ENCODE results near the gene CLSTN2.

Gene CLSTN2

GRCh38 chr3:140541975-140542653 is 607.1 kb downstream of the CLSTN2 start:
- ChIA-PET CTCF (interaction anchor here (1.0 kb wide), 1 partner anchor 13 kb away, joined by 3 read pairs; no protein-coding TSS in a partner anchor), POLR2A (no interaction called here)
- no peak for DNase-seq (ENCODE audit: extremely low spot score)
- TF ChIP-seq, protein P1, sequence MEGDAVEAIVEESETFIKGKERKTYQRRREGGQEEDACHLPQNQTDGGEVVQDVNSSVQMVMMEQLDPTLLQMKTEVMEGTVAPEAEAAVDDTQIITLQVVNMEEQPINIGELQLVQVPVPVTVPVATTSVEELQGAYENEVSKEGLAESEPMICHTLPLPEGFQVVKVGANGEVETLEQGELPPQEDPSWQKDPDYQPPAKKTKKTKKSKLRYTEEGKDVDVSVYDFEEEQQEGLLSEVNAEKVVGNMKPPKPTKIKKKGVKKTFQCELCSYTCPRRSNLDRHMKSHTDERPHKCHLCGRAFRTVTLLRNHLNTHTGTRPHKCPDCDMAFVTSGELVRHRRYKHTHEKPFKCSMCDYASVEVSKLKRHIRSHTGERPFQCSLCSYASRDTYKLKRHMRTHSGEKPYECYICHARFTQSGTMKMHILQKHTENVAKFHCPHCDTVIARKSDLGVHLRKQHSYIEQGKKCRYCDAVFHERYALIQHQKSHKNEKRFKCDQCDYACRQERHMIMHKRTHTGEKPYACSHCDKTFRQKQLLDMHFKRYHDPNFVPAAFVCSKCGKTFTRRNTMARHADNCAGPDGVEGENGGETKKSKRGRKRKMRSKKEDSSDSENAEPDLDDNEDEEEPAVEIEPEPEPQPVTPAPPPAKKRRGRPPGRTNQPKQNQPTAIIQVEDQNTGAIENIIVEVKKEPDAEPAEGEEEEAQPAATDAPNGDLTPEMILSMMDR (IDR thresholded peaks at IDR 0.05; ENCODE audit: control extremely low read depth, extremely low read depth, low read depth, missing control alignments), result no peak

- DNase-seq (ENCODE audit: extremely low spot score), result no peak
- TF ChIP-seq, protein P1 (IDR thresholded peaks at IDR 0.05; ENCODE audit: control extremely low read depth, extremely low read depth, low read depth, missing control alignments), result no peak
- POLR2A ChIA-PET, result no interaction called here
- CTCF ChIA-PET, result no interaction called here
These were observed 610.2 kb downstream of the CLSTN2 start for GRCh38 chr3:140545197-140545596.

- no peak for DNase-seq (ENCODE audit: extremely low spot score)
- TF ChIP-seq, protein P1 (IDR thresholded peaks at IDR 0.05; ENCODE audit: control extremely low read depth, extremely low read depth, low read depth, missing control alignments), result no peak
- ChIA-PET CTCF (no interaction called here), POLR2A (no interaction called here)
These were observed 610.8 kb downstream of the CLSTN2 start for GRCh38 chr3:140545756-140546155.

DNA sequence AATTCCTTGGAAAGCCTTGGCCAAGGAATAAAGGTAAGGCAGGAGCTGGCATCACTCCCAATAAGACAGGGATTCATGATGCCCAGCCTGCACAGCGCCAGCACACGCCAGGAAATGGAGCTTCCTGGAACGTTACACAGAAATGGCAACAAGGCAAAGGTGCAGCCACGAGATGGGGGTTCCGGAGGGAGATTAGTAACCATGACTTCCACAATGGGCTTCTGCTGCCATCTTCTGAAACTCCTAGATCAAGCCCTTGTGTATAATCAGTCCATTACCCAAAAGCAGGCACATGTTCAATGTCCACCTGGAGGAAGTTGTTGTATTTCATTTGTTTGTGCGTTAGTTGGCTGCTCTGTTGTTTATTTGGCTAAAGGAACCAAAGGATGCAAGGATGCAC is 611.7 kb downstream of the CLSTN2 start:
- TF ChIP-seq, protein P1 (IDR thresholded peaks at IDR 0.05; ENCODE audit: control extremely low read depth, extremely low read depth, low read depth, missing control alignments), result no peak
- CTCF ChIA-PET, result no interaction called here
- POLR2A ChIA-PET, result no interaction called here
- DNase-seq (ENCODE audit: extremely low spot score), result no peak

- ChIA-PET POLR2A (no interaction called here), CTCF (interaction anchor here (1.1 kb wide), 1 partner anchor 9 kb away, joined by 3 read pairs; no protein-coding TSS in a partner anchor)
- no peak for DNase-seq (ENCODE audit: extremely low spot score)
- TF ChIP-seq, protein P1 (IDR thresholded peaks at IDR 0.05; ENCODE audit: control extremely low read depth, extremely low read depth, low read depth, missing control alignments), result no peak
These were observed 617.4 kb downstream of the CLSTN2 start for GRCh38 chr3:140552403-140552802.

- ChIA-PET CTCF (no interaction called here), POLR2A (no interaction called here)
- DNase-seq (ENCODE audit: extremely low spot score), result no peak
- TF ChIP-seq, protein P1 (IDR thresholded peaks at IDR 0.05; ENCODE audit: control extremely low read depth, extremely low read depth, low read depth, missing control alignments), result no peak
These were observed 617.9 kb downstream of the CLSTN2 start for GRCh38 chr3:140552898-140553297.
